Gastrocnemius medialis (tissue), 4 donors: ENCODE measurements around the gene NAPB.

Experiments used
- POLR2A ChIP-seq, 2 donors: fragments of 450-650 bp; IDR thresholded peaks; one replicate each; pipeline ENCODE4 v1.6.1; 2017; ENCODE audit warnings: antibody characterized with exemption in 2 of 2, mild to moderate bottlenecking in 2 of 2, moderate library complexity in 2 of 2
- TF ChIP-seq, protein P1 (sequence below), 5 experiments: fragments of 450-650 bp in 3 of 5; fragments of 200-600 bp in 2 of 5; sonication (generic) in 2 of 5; IDR thresholded peaks in 4 of 5; conservative IDR thresholded peaks in 1 of 5; 1 replicate in 4 of 5; 2 replicates in 1 of 5; pipeline ENCODE4 v1.5.1; 2016 to 2019; ENCODE audit warnings: antibody characterized with exemption in 5 of 5, mild to moderate bottlenecking in 3 of 5, moderate library complexity in 3 of 5

DNA sequence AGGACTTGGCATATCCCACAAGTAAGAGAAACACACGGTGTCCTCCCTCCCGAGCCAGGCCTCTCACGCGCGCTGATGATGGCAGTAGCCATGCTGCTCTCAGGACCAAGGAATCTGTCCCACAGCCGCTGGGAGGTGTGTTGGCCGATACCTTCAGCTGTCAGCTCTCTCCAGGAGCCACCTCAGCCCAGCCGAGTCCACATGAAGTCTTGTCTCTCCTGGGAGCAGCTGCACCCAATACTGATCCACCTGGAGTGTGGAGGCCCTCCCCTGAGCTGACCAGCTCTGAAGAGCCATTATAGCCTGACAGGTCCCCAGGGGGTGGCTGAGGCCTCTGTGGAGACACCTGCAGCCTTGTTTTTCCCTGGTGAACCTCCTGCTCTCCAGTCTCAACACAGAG, 94.5 kb downstream of the NAPB start:
- no peak for TF ChIP-seq POLR2A (IDR thresholded peaks at IDR 0.05)
- TF ChIP-seq, protein P1, sequence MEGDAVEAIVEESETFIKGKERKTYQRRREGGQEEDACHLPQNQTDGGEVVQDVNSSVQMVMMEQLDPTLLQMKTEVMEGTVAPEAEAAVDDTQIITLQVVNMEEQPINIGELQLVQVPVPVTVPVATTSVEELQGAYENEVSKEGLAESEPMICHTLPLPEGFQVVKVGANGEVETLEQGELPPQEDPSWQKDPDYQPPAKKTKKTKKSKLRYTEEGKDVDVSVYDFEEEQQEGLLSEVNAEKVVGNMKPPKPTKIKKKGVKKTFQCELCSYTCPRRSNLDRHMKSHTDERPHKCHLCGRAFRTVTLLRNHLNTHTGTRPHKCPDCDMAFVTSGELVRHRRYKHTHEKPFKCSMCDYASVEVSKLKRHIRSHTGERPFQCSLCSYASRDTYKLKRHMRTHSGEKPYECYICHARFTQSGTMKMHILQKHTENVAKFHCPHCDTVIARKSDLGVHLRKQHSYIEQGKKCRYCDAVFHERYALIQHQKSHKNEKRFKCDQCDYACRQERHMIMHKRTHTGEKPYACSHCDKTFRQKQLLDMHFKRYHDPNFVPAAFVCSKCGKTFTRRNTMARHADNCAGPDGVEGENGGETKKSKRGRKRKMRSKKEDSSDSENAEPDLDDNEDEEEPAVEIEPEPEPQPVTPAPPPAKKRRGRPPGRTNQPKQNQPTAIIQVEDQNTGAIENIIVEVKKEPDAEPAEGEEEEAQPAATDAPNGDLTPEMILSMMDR (IDR thresholded peaks at IDR 0.05 in 4 of 5, conservative IDR thresholded peaks at IDR 0.05 in 1 of 5): no peak
